ENCODE measurements around the gene DNAJB1. TPM values are rescaled to one million over a fixed set of nuclear protein-coding genes. Genes with fewer than 3 reads are reported as not detected.
A peak's percentile ranks its signal among the peaks of the same experiment; 100 is the strongest.

Gene DNAJB1
- total and polyA plus RNA-seq, 10 of the 15 experiments (the other 5 are each of a cell fraction or from before 2014, with no cell fraction given): 4.8 to 65.8 (median 34.9) TPM

DNA sequence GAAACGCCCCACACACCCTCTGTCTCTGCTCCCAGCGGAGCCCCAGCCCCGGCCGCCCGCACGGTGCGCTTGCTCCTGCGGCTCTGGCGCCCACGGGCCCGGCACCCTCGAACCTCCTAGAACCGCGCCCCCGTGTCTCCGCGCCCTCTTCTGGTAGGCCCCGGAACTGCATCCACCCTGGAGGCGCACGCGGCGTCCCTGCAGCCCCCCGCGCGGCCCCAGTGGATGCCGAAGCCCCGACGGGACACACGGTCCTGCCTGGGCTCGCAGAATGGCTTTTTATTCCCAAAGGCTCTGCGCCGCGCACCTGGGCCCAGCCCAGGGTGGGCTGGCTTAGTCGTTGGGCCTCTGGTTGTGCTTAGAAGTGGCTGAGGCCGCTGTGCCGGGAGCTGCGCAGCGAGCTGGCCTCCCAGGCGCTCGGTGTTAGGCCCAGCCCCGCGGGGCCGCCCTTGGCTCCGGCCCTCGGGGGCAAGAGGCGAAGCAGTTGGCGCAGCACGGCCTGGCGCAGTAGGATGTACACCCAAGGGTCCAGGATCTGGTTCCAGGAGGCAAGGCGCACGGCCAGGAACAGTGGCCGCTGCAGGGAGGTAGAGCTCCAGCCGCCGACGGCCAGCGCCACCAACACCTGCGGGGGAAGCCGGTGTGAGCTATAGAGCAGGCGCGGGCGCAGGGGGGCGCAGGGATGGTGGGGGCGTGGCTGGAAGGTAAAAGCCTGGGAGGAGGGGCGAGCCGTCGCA lies 45.8 kb downstream of the DNAJB1 start (continued):
- TF ChIP-seq, protein P1, sequence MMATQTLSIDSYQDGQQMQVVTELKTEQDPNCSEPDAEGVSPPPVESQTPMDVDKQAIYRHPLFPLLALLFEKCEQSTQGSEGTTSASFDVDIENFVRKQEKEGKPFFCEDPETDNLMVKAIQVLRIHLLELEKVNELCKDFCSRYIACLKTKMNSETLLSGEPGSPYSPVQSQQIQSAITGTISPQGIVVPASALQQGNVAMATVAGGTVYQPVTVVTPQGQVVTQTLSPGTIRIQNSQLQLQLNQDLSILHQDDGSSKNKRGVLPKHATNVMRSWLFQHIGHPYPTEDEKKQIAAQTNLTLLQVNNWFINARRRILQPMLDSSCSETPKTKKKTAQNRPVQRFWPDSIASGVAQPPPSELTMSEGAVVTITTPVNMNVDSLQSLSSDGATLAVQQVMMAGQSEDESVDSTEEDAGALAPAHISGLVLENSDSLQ (IDR thresholded peaks at IDR 0.05): no peak
- TF ChIP-seq SMAD1 (IDR thresholded peaks at IDR 0.05; ENCODE audit: low read depth, partially characterized antibody) (no peak), ZNF207 (IDR thresholded peaks at IDR 0.05; ENCODE audit: borderline replicate concordance) (no peak), ZSCAN29 (IDR thresholded peaks at IDR 0.05) (no peak), YY1 (IDR thresholded peaks at IDR 0.05; ENCODE audit: low read depth, low read length) (0 out of 2 replicates have a peak, but pooled peaks have one; percentile 60)
- TF ChIP-seq, protein P2, sequence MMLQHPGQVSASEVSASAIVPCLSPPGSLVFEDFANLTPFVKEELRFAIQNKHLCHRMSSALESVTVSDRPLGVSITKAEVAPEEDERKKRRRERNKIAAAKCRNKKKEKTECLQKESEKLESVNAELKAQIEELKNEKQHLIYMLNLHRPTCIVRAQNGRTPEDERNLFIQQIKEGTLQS (IDR thresholded peaks at IDR 0.05; ENCODE audit: borderline replicate concordance, extremely low read depth, low read depth, low read length): no peak
- TF ChIP-seq, protein P3, sequence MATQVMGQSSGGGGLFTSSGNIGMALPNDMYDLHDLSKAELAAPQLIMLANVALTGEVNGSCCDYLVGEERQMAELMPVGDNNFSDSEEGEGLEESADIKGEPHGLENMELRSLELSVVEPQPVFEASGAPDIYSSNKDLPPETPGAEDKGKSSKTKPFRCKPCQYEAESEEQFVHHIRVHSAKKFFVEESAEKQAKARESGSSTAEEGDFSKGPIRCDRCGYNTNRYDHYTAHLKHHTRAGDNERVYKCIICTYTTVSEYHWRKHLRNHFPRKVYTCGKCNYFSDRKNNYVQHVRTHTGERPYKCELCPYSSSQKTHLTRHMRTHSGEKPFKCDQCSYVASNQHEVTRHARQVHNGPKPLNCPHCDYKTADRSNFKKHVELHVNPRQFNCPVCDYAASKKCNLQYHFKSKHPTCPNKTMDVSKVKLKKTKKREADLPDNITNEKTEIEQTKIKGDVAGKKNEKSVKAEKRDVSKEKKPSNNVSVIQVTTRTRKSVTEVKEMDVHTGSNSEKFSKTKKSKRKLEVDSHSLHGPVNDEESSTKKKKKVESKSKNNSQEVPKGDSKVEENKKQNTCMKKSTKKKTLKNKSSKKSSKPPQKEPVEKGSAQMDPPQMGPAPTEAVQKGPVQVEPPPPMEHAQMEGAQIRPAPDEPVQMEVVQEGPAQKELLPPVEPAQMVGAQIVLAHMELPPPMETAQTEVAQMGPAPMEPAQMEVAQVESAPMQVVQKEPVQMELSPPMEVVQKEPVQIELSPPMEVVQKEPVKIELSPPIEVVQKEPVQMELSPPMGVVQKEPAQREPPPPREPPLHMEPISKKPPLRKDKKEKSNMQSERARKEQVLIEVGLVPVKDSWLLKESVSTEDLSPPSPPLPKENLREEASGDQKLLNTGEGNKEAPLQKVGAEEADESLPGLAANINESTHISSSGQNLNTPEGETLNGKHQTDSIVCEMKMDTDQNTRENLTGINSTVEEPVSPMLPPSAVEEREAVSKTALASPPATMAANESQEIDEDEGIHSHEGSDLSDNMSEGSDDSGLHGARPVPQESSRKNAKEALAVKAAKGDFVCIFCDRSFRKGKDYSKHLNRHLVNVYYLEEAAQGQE (IDR thresholded peaks at IDR 0.05; ENCODE audit: low read depth, low read length): no peak
